Naive B cell (primary cell): ENCODE measurements around the gene HS6ST2. TPM values are rescaled to one million over a fixed set of nuclear protein-coding genes. Genes with fewer than 3 reads are reported as not detected.
A peak's percentile ranks its signal among the peaks of the same experiment; 100 is the strongest.
"Not testable (repeated sequence)": the region's sequence is repeated elsewhere in the genome, so short reads cannot be mapped to it uniquely, and the experiment has no call there.

Experiments
- ATAC-seq, 2 donors: fragments of 150-1000 bp; cut with Tn5 transposase; 2 replicates each; pipeline ENCODE4 v1.10.0; 2021; ENCODE audit warnings: low read depth in 2 of 2, mild to moderate bottlenecking in 2 of 2, moderate library complexity in 2 of 2
- DNase-seq: peaks from one replicate; pipeline ENCODE4 v3.0.0; 2022
- H3K27ac Mint-ChIP-seq, 6 donors: one replicate each; pipeline ENCODE4 v1.8.0; 2020 to 2022; ENCODE audit warnings: mild to moderate bottlenecking in 6 of 6, mixed read lengths in 6 of 6, moderate library complexity in 5 of 6, inconsistent platforms in 2 of 6
- H3K27me3 Mint-ChIP-seq, 3 donors: one replicate each; pipeline ENCODE4 v1.8.0; 2021 to 2022; ENCODE audit warnings: mixed read lengths in 3 of 3, mild to moderate bottlenecking in 1 of 3
- H3K36me3 Mint-ChIP-seq, 2 donors: one replicate each; pipeline ENCODE4 v1.8.0; 2020 to 2022; ENCODE audit warnings: mixed read lengths in 2 of 2, inconsistent platforms in 1 of 2, mild to moderate bottlenecking in 1 of 2
- H3K4me1 Mint-ChIP-seq, 3 donors: one replicate each; pipeline ENCODE4 v1.8.0; 2020 to 2022; ENCODE audit warnings: mixed read lengths in 3 of 3, inconsistent platforms in 1 of 3, mild to moderate bottlenecking in 1 of 3, moderate library complexity in 1 of 3
- H3K4me3 Mint-ChIP-seq, 8 donors: one replicate each; pipeline ENCODE4 v1.8.0; 2020 to 2022; ENCODE audit warnings: mild to moderate bottlenecking in 8 of 8, mixed read lengths in 8 of 8, moderate library complexity in 8 of 8, inconsistent platforms in 2 of 8
- H3K9me3 Mint-ChIP-seq, 7 donors: one replicate each; pipeline ENCODE4 v1.8.0; 2020 to 2022; ENCODE audit warnings: mixed read lengths in 7 of 7, mild to moderate bottlenecking in 5 of 7, inconsistent platforms in 2 of 7, moderate library complexity in 1 of 7
- polyA plus RNA-seq, 6 donors: library from polyadenylated mRNA; unstranded; fragments of 300-500 nt; fragmentation: Illumina TruSeq; gene quantifications; one replicate each; pipeline ENCODE4 v1.2.3, GENCODE V29; 2021; ENCODE audit warnings: low read depth in 6 of 6

Gene HS6ST2
- not detected for polyA plus RNA-seq

DNA sequence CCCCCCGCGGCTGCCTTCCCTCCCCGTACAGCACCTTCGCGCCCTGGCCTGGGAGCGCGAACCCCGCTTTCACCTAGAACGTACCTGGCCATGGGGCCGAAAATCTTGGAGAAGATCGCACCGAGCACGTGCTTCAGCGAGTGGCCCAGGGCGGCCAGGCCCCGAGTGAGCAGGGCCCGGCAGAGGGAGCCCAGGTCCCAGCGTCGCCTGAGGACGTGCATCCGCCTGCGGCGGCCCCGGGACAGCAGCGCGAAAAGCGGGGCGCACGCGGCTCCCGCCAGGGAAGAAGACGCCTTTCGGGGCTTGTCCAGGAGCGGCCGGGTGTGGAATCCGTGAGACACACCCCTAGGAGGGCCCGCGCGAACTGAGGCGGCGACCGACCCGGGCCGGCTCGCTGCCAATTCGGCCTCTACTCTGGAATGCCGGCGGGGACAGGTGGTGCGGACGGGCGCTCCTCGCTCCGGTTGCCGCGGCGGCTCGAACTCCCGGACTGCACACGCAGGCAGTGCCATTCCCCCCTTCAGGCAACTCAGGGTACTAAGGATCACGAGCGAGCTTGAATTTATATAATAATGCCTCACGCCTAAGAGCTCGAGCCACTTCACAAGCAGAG lies at the start of gene HS6ST2:
TSS of gene HS6ST2 (minus strand) at position 539 of the 613 bp plus-strand sequence.
- no peak for ATAC-seq
- no peak for DNase-seq
- Mint-ChIP-seq H3K4me3 (peak within 1 kb of the TSS in 5 of 8 donors; percentile 20 to 56 (median 37)), H3K27ac (no peak within 1 kb of the TSS), H3K4me1 (peaks cover 0 to 13% (median 5%) of the 10 kb centered on the region in 3 donors), H3K36me3 (peaks cover 0 to 8% of the 10 kb centered on the region in 2 donors), H3K27me3 (peaks cover 23 to 48% (median 32%) of the 10 kb centered on the region in 3 donors), H3K9me3 (peaks cover 0 to 4% (median 0%) of the 10 kb centered on the region in 7 donors)

GRCh38 chrX:133007458-133007857 lies 49.0 kb upstream of the HS6ST2 start:
- H3K4me1 Mint-ChIP-seq: no peaks in the 10 kb centered on the region
- no peak for DNase-seq
- ATAC-seq: no peak
- no peak overlapping the region for H3K27ac Mint-ChIP-seq
- H3K9me3 Mint-ChIP-seq: peaks cover 0 to 16% (median 9%) of the 10 kb centered on the region in 7 donors
- H3K27me3 Mint-ChIP-seq: peaks cover 0 to 8% (median 4%) of the 10 kb centered on the region in 3 donors
- H3K36me3 Mint-ChIP-seq: peaks cover 0 to 7% of the 10 kb centered on the region in 2 donors
- H3K4me3 Mint-ChIP-seq: no peak overlapping the region

DNA sequence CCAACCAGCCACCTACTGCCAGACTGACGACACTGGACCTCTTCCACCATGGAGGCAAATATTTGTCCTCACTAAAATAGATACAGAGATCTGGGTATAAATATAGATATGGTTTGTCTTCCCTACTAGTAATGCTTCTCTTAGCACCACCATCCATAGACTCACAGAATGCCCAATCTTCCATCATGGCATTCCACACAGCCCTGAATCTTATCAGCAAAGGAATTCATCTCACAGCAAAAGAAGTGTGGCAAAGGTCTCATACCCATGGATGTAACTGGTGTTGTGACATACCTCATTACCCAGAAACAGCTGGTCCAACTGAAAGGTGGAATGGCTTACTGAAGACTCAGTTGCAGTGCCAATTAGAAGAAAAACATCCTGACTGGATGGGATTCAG lies 47.2 kb upstream of the HS6ST2 start:
- peaks cover 0 to 7% of the 10 kb centered on the region in 2 donors for H3K36me3 Mint-ChIP-seq
- no peak overlapping the region for H3K4me3 Mint-ChIP-seq
- H3K27me3 Mint-ChIP-seq: peaks cover 0 to 8% (median 4%) of the 10 kb centered on the region in 3 donors
- ATAC-seq (no peak), DNase-seq (no peak)
- no peaks in the 10 kb centered on the region for H3K4me1 Mint-ChIP-seq
- H3K27ac Mint-ChIP-seq: no peak overlapping the region
- peaks cover 0 to 10% (median 6%) of the 10 kb centered on the region in 7 donors for H3K9me3 Mint-ChIP-seq

GRCh38 chrX:133005042-133005441 lies 46.6 kb upstream of the HS6ST2 start:
- Mint-ChIP-seq H3K27ac (peak overlapping the region in 1 of 6 donors; percentile 64), H3K9me3 (peaks cover 0 to 10% (median 6%) of the 10 kb centered on the region in 7 donors), H3K4me3 (no peak overlapping the region), H3K27me3 (peaks cover 0 to 8% (median 4%) of the 10 kb centered on the region in 3 donors), H3K36me3 (peaks cover 0 to 7% of the 10 kb centered on the region in 2 donors), H3K4me1 (no peaks in the 10 kb centered on the region)
- ATAC-seq (no peak), DNase-seq (no peak)

- H3K36me3 Mint-ChIP-seq: no peaks in the 10 kb centered on the region
These were observed 40.8 kb upstream of the HS6ST2 start for GRCh38 chrX:132999209-132999608.

DNA sequence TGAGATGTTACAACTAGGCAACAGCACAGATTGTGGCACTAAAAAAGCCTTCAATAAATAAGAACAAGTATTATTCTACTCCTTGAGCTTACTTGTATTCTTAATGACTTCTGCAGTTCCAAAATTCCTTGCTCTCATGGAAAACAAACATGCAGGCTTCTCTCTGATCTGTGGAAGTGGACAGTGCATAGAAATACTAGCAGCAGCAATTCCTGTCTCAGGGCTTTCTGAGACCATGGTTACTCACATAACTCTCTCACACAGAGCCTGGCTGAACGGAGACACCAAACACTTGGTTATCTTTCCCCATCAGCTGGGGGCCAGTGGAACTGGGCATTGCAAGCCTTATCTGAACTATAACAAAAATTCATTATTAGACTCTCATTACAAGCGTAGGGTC lies 32.4 kb upstream of the HS6ST2 start:
- Mint-ChIP-seq H3K4me3 (no peak overlapping the region), H3K4me1 (no peaks in the 10 kb centered on the region), H3K36me3 (no peaks in the 10 kb centered on the region), H3K27ac (no peak overlapping the region), H3K27me3 (peaks cover 0 to 20% (median 0%) of the 10 kb centered on the region in 3 donors), H3K9me3 (no peaks in the 10 kb centered on the region)
- ATAC-seq (no peak), DNase-seq (no peak)

More at GRCh38 chrX:132999209-132999608, 40.8 kb upstream of the HS6ST2 start:
- Mint-ChIP-seq H3K27me3 (peaks cover 0 to 24% (median 4%) of the 10 kb centered on the region in 3 donors), H3K27ac (no peak overlapping the region), H3K9me3 (no peaks in the 10 kb centered on the region), H3K4me1 (no peaks in the 10 kb centered on the region), H3K4me3 (no peak overlapping the region)
- ATAC-seq: no peak
- DNase-seq: no peak

GRCh38 chrX:132986556-132986955 lies 28.1 kb upstream of the HS6ST2 start:
- ATAC-seq: no peak
- no peak overlapping the region for H3K4me3 Mint-ChIP-seq
- H3K4me1 Mint-ChIP-seq: no peaks in the 10 kb centered on the region
- H3K36me3 Mint-ChIP-seq: no peaks in the 10 kb centered on the region
- H3K9me3 Mint-ChIP-seq: no peaks in the 10 kb centered on the region
- no peak for DNase-seq
- peaks cover 4 to 26% (median 6%) of the 10 kb centered on the region in 3 donors for H3K27me3 Mint-ChIP-seq
- H3K27ac Mint-ChIP-seq: no peak overlapping the region

DNA sequence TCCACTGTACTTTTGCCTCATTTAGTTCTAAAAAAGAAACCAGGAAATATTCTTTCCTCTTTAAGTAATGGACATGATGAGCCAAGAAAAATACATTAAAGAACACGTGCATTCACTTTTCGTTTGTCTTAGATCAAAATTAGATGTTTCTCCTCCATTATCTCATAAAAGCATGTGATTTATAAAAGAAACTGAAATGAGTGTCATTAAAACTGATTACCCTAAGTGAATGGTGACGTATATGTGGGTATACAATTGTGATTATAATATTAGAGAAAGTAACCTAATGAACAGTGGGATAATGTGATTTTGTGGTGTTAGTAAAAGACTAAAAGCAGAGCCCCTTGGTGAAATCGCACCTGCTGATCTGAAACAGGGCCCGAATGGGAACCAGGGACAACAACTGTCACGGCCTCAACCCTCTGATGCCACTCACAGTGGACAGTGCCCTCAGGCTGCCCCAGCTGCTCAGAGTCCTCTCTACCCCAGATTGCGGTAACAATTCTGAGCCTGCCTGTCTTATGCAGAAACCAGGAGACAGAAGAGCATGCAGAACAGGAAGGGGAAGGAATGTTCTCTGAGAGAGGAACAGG lies 25.7 kb upstream of the HS6ST2 start:
- DNase-seq: no peak
- H3K4me3 Mint-ChIP-seq: no peak overlapping the region
- H3K36me3 Mint-ChIP-seq: no peaks in the 10 kb centered on the region
- no peaks in the 10 kb centered on the region for H3K4me1 Mint-ChIP-seq
- peaks cover 4 to 19% (median 6%) of the 10 kb centered on the region in 3 donors for H3K27me3 Mint-ChIP-seq
- no peak for ATAC-seq
- peaks cover 0 to 2% (median 0%) of the 10 kb centered on the region in 7 donors for H3K9me3 Mint-ChIP-seq
- H3K27ac Mint-ChIP-seq: no peak overlapping the region

DNA sequence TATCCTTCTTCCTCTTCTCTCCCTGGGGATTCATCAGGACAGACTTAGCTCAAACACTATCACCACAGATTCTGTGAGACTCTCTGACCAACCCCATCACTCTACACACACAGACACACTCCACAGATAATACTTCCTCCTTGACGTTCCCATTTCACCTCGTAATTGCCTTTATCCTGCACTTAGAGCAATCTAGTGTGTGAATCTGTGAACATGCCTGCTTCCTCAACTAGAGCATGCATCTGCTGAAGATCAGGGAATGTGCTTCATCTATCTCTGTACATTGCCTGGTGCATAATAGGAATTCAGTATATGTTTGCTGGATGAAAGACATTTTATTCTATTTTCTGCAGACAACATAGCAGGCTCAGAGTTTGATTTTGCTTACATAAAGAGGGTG lies 25.1 kb upstream of the HS6ST2 start:
- H3K27me3 Mint-ChIP-seq: peaks cover 4 to 19% (median 6%) of the 10 kb centered on the region in 3 donors
- no peaks in the 10 kb centered on the region for H3K4me1 Mint-ChIP-seq
- H3K4me3 Mint-ChIP-seq: no peak overlapping the region
- peaks cover 0 to 3% (median 0%) of the 10 kb centered on the region in 7 donors for H3K9me3 Mint-ChIP-seq
- H3K36me3 Mint-ChIP-seq: no peaks in the 10 kb centered on the region
- no peak overlapping the region for H3K27ac Mint-ChIP-seq
- ATAC-seq (no peak), DNase-seq (no peak)

- H3K27ac Mint-ChIP-seq, ATAC-seq, H3K9me3 Mint-ChIP-seq, H3K4me3 Mint-ChIP-seq, DNase-seq, H3K4me1 Mint-ChIP-seq, H3K36me3 Mint-ChIP-seq: not testable (repeated sequence)
- H3K27me3 Mint-ChIP-seq: peaks cover 5 to 14% (median 5%) of the 10 kb centered on the region in 3 donors
These were observed 21.6 kb upstream of the HS6ST2 start for GRCh38 chrX:132980035-132980434.

- ATAC-seq (no peak), DNase-seq (no peak)
- Mint-ChIP-seq H3K9me3 (no peaks in the 10 kb centered on the region), H3K4me1 (no peaks in the 10 kb centered on the region), H3K27ac (no peak overlapping the region), H3K36me3 (no peaks in the 10 kb centered on the region), H3K4me3 (no peak overlapping the region), H3K27me3 (peaks cover 3 to 40% (median 9%) of the 10 kb centered on the region in 3 donors)
These were observed 10.0 kb upstream of the HS6ST2 start for GRCh38 chrX:132968296-132968949.

DNA sequence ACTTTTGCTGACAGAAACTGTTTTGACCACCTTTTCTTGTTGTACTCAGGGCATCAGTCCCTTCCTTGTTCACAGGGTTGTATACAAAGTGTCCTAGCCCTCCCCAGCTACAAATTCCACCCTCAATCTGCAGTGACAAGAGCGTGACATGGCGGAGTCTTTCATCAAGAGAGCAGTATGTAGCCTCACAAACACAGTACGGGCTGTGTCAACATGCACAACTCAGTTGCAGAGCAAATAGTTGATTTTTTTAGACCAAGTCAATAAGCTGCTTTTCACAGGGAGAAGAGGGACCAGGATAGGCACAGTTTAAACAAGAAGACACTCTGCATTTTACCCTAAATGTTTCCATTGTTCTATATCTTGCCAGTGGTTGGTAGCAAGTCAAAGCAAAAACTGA lies 8.6 kb upstream of the HS6ST2 start:
- H3K27me3 Mint-ChIP-seq: peaks cover 3 to 42% (median 10%) of the 10 kb centered on the region in 3 donors
- H3K4me3 Mint-ChIP-seq: no peak overlapping the region
- ATAC-seq (no peak), DNase-seq (no peak)
- no peak overlapping the region for H3K27ac Mint-ChIP-seq
- H3K9me3 Mint-ChIP-seq: no peaks in the 10 kb centered on the region
- H3K36me3 Mint-ChIP-seq: no peaks in the 10 kb centered on the region
- no peaks in the 10 kb centered on the region for H3K4me1 Mint-ChIP-seq

GRCh38 chrX:132965461-132965860 lies 7.0 kb upstream of the HS6ST2 start:
- Mint-ChIP-seq H3K4me1 (no peaks in the 10 kb centered on the region), H3K9me3 (peaks cover 0 to 2% (median 0%) of the 10 kb centered on the region in 7 donors), H3K27me3 (peaks cover 8 to 33% (median 12%) of the 10 kb centered on the region in 3 donors), H3K27ac (no peak overlapping the region), H3K36me3 (no peaks in the 10 kb centered on the region), H3K4me3 (no peak overlapping the region)
- DNase-seq: no peak
- no peak for ATAC-seq

GRCh38 chrX:132961511-132961910 lies 3.1 kb upstream of the HS6ST2 start:
- no peak for ATAC-seq
- H3K27me3 Mint-ChIP-seq: peaks cover 12 to 38% (median 17%) of the 10 kb centered on the region in 3 donors
- no peak overlapping the region for H3K4me3 Mint-ChIP-seq
- H3K4me1 Mint-ChIP-seq: peaks cover 0 to 8% (median 0%) of the 10 kb centered on the region in 3 donors
- peaks cover 0 to 4% (median 0%) of the 10 kb centered on the region in 7 donors for H3K9me3 Mint-ChIP-seq
- no peak for DNase-seq
- H3K36me3 Mint-ChIP-seq: no peaks in the 10 kb centered on the region
- no peak overlapping the region for H3K27ac Mint-ChIP-seq
